ENCODE data around the gene TRIM14.
A peak's percentile ranks its signal among the peaks of the same experiment; 100 is the strongest.
"Not testable (repeated sequence)": the region's sequence is repeated elsewhere in the genome, so short reads cannot be mapped to it uniquely, and the experiment has no call there.

TRIM14 gene

GRCh38 chr9:98049288-98050072 lies 69.5 kb downstream of the TRIM14 start:
- DNase-seq (ENCODE audit: low spot score) = no peak

- DNase-seq (ENCODE audit: low spot score) = no peak
These were observed 72.0 kb downstream of the TRIM14 start for GRCh38 chr9:98047002-98047401.

- DNase-seq (ENCODE audit: low spot score) = no peak
These were observed 72.9 kb downstream of the TRIM14 start for GRCh38 chr9:98046180-98046543.

- DNase-seq (ENCODE audit: low spot score) = no peak
These were observed 73.5 kb downstream of the TRIM14 start for GRCh38 chr9:98045234-98046179.

- no peak for DNase-seq (ENCODE audit: low spot score)
These were observed 75.1 kb downstream of the TRIM14 start for GRCh38 chr9:98043915-98044314.

GRCh38 chr9:98040212-98040611 lies 78.8 kb downstream of the TRIM14 start:
- no peak for DNase-seq (ENCODE audit: low spot score)

GRCh38 chr9:98039607-98040017 lies 79.4 kb downstream of the TRIM14 start:
- no peak for DNase-seq (ENCODE audit: low spot score)

GRCh38 chr9:98038958-98039357 lies 80.1 kb downstream of the TRIM14 start:
- no peak for DNase-seq (ENCODE audit: low spot score)

GRCh38 chr9:98037357-98037756 lies 81.7 kb downstream of the TRIM14 start:
- peak; percentile 39 for DNase-seq (ENCODE audit: low spot score)

- peak; percentile 75 for DNase-seq (ENCODE audit: low spot score)
These were observed 84.2 kb downstream of the TRIM14 start for GRCh38 chr9:98034593-98035546.

GRCh38 chr9:98031935-98032334 lies 87.1 kb downstream of the TRIM14 start:
- no peak for DNase-seq (ENCODE audit: low spot score)

GRCh38 chr9:98031169-98031568 lies 87.9 kb downstream of the TRIM14 start:
- DNase-seq (ENCODE audit: low spot score) = no peak

- no peak for DNase-seq (ENCODE audit: low spot score)
These were observed 94.3 kb downstream of the TRIM14 start for GRCh38 chr9:98024702-98025101.

- peak; percentile 52 for DNase-seq (ENCODE audit: low spot score)
These were observed 96.6 kb downstream of the TRIM14 start for GRCh38 chr9:98022447-98022846.

- DNase-seq (ENCODE audit: low spot score) = no peak
These were observed 97.5 kb downstream of the TRIM14 start for GRCh38 chr9:98021306-98022040.

GRCh38 chr9:98020476-98021145 lies 98.4 kb downstream of the TRIM14 start:
- DNase-seq (ENCODE audit: low spot score) = no peak

- DNase-seq (ENCODE audit: low spot score) = not testable (repeated sequence)
These were observed 99.2 kb downstream of the TRIM14 start for GRCh38 chr9:98019869-98020268.

All from AG20443 (cell line).